Neural cell (in vitro differentiated cells): ENCODE results near the gene PRMT9.

Source experiments
- EP300 ChIP-seq: fragments of 450-650 bp; conservative IDR thresholded peaks from 2 replicates; pipeline ENCODE4 v1.6.1; 2014; ENCODE audit warnings: antibody characterized with exemption, mild to moderate bottlenecking, moderate library complexity; ENCODE audit not compliant: poor library complexity, severe bottlenecking
- EZH2 ChIP-seq: fragments of 200-600, 300-800 bp; shearing (Covaris generic), sonication (generic); IDR thresholded peaks from 2 replicates; pipeline ENCODE4 v1.6.1; 2014; ENCODE audit warnings: antibody characterized with exemption, low read length, borderline replicate concordance, mild to moderate bottlenecking; ENCODE audit not compliant: insufficient read depth, poor library complexity, severe bottlenecking
- MXI1 ChIP-seq: fragments of 450-650 bp; conservative IDR thresholded peaks from 2 replicates; pipeline ENCODE4 v1.6.1; 2014; ENCODE audit warnings: antibody characterized with exemption, mild to moderate bottlenecking; ENCODE audit not compliant: poor library complexity, severe bottlenecking
- POLR2AphosphoS5 ChIP-seq: IDR thresholded peaks from 2 replicates; pipeline ENCODE4 v1.6.1; 2012
- RAD21 ChIP-seq: fragments of 450-650 bp; conservative IDR thresholded peaks from 2 replicates; pipeline ENCODE4 v1.6.1; 2014; ENCODE audit warnings: antibody characterized with exemption, mild to moderate bottlenecking, moderate library complexity
- SMC3 ChIP-seq: fragments of 450-650 bp; conservative IDR thresholded peaks from 2 replicates; pipeline ENCODE4 v1.6.1; 2014; ENCODE audit warnings: antibody characterized with exemption, mild to moderate bottlenecking, moderate library complexity; ENCODE audit not compliant: poor library complexity
- TAF1 ChIP-seq: IDR thresholded peaks from 2 replicates; pipeline ENCODE4 v1.6.1; 2012; ENCODE audit warnings: low read depth
- TF ChIP-seq, protein P1 (sequence below): fragments of 450-650 bp; IDR thresholded peaks from 2 replicates; pipeline ENCODE4 v1.5.1; 2014; ENCODE audit warnings: antibody characterized with exemption, mild to moderate bottlenecking, moderate library complexity; ENCODE audit not compliant: poor library complexity, severe bottlenecking

DNA sequence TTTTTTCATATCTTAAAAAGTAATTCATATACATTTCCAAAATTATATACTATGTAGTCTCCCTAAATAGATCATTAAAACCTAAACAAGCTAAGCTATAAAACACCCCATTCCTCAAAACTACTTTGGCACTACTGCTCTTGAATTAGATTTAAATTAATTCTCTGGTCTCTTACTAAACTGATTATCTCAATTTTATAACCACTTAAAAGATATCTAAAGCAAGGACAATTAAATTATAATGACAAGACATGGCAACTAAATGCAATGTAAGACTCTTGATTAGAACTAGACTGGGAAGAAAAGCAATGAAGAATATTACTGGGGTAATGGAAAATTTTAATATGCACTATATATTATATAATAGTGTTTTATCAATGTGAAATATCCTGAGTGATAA, 38.9 kb downstream of the PRMT9 start:
- TF ChIP-seq, protein P1, sequence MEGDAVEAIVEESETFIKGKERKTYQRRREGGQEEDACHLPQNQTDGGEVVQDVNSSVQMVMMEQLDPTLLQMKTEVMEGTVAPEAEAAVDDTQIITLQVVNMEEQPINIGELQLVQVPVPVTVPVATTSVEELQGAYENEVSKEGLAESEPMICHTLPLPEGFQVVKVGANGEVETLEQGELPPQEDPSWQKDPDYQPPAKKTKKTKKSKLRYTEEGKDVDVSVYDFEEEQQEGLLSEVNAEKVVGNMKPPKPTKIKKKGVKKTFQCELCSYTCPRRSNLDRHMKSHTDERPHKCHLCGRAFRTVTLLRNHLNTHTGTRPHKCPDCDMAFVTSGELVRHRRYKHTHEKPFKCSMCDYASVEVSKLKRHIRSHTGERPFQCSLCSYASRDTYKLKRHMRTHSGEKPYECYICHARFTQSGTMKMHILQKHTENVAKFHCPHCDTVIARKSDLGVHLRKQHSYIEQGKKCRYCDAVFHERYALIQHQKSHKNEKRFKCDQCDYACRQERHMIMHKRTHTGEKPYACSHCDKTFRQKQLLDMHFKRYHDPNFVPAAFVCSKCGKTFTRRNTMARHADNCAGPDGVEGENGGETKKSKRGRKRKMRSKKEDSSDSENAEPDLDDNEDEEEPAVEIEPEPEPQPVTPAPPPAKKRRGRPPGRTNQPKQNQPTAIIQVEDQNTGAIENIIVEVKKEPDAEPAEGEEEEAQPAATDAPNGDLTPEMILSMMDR = no peak
- no peak for TF ChIP-seq EP300
- TF ChIP-seq EZH2 = no peak
- no peak for TF ChIP-seq RAD21
- no peak for TF ChIP-seq TAF1
- TF ChIP-seq POLR2AphosphoS5 = no peak
- TF ChIP-seq SMC3 = no peak
- TF ChIP-seq MXI1 = no peak
